ENCODE results near the gene ENG.
"Not testable (repeated sequence)": the region's sequence is repeated elsewhere in the genome, so short reads cannot be mapped to it uniquely, and the experiment has no call there.

The ENG gene

GRCh38 chr9:127878652-127879390 lies 24.4 kb upstream of the ENG start:
- DNase-seq (ENCODE audit: low read depth in 3 of 3): no peak

GRCh38 chr9:127878001-127878651 lies 23.7 kb upstream of the ENG start:
- DNase-seq (ENCODE audit: low read depth in 3 of 3): no peak

GRCh38 chr9:127877566-127877998 lies 23.1 kb upstream of the ENG start, which contains the start of gene AK1:
Gene AK1, minus strand, starts transcription at chr9:127877675. Its CDS starts 3,058 bp downstream, at chr9:127874617.
- DNase-seq (ENCODE audit: low read depth in 3 of 3): no peak

- DNase-seq (ENCODE audit: low read depth in 3 of 3): no peak
Observed at GRCh38 chr9:127876764-127877562, 22.5 kb upstream of the ENG start.

GRCh38 chr9:127876026-127876763 lies 21.7 kb upstream of the ENG start:
- DNase-seq (ENCODE audit: low read depth in 3 of 3): no peak

GRCh38 chr9:127875306-127875966 lies 21.0 kb upstream of the ENG start:
- no peak for DNase-seq (ENCODE audit: low read depth in 3 of 3)

GRCh38 chr9:127874301-127875221 lies 20.1 kb upstream of the ENG start:
- no peak for DNase-seq (ENCODE audit: low read depth in 3 of 3)

- DNase-seq (ENCODE audit: low read depth in 3 of 3): no peak
Observed at GRCh38 chr9:127873886-127874285, 19.4 kb upstream of the ENG start.

GRCh38 chr9:127873223-127873691 lies 18.8 kb upstream of the ENG start:
- DNase-seq (ENCODE audit: low read depth in 3 of 3): no peak

- DNase-seq (ENCODE audit: low read depth in 3 of 3): no peak
Observed at GRCh38 chr9:127872369-127873222, 18.1 kb upstream of the ENG start.

- DNase-seq (ENCODE audit: low read depth in 3 of 3): no peak
Observed at GRCh38 chr9:127871531-127871930, 17.1 kb upstream of the ENG start.

GRCh38 chr9:127870887-127871286 lies 16.4 kb upstream of the ENG start:
- no peak for DNase-seq (ENCODE audit: low read depth in 3 of 3)

GRCh38 chr9:127870153-127870491 lies 15.7 kb upstream of the ENG start:
- DNase-seq (ENCODE audit: low read depth in 3 of 3): not testable (repeated sequence)

GRCh38 chr9:127869310-127870152 lies 15.1 kb upstream of the ENG start:
- DNase-seq (ENCODE audit: low read depth in 3 of 3): peak; percentile 58 to 80 (median 78)

- no peak for DNase-seq (ENCODE audit: low read depth in 3 of 3)
Observed at GRCh38 chr9:127868278-127868902, 13.9 kb upstream of the ENG start.

GRCh38 chr9:127867356-127868277 lies 13.2 kb upstream of the ENG start:
- no peak for DNase-seq (ENCODE audit: low read depth in 3 of 3)

- no peak for DNase-seq (ENCODE audit: low read depth in 3 of 3)
Observed at GRCh38 chr9:127866535-127866934, 12.1 kb upstream of the ENG start.
